LNCAP (cell line): Measurements from ENCODE around the gene TENM4.

ENCODE experiments used
- TF ChIP-seq, protein P1 (sequence below): fragments of 450-650 bp; IDR thresholded peaks from 2 replicates; pipeline ENCODE4 v1.5.1; 2017; ENCODE audit warnings: mild to moderate bottlenecking

Gene TENM4

GRCh38 chr11:78856211-78856610 lies 584.6 kb downstream of the TENM4 start:
- TF ChIP-seq, protein P1, sequence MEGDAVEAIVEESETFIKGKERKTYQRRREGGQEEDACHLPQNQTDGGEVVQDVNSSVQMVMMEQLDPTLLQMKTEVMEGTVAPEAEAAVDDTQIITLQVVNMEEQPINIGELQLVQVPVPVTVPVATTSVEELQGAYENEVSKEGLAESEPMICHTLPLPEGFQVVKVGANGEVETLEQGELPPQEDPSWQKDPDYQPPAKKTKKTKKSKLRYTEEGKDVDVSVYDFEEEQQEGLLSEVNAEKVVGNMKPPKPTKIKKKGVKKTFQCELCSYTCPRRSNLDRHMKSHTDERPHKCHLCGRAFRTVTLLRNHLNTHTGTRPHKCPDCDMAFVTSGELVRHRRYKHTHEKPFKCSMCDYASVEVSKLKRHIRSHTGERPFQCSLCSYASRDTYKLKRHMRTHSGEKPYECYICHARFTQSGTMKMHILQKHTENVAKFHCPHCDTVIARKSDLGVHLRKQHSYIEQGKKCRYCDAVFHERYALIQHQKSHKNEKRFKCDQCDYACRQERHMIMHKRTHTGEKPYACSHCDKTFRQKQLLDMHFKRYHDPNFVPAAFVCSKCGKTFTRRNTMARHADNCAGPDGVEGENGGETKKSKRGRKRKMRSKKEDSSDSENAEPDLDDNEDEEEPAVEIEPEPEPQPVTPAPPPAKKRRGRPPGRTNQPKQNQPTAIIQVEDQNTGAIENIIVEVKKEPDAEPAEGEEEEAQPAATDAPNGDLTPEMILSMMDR = no peak

- TF ChIP-seq, protein P1 = no peak
These were observed 585.7 kb downstream of the TENM4 start for GRCh38 chr11:78855116-78855515.

DNA sequence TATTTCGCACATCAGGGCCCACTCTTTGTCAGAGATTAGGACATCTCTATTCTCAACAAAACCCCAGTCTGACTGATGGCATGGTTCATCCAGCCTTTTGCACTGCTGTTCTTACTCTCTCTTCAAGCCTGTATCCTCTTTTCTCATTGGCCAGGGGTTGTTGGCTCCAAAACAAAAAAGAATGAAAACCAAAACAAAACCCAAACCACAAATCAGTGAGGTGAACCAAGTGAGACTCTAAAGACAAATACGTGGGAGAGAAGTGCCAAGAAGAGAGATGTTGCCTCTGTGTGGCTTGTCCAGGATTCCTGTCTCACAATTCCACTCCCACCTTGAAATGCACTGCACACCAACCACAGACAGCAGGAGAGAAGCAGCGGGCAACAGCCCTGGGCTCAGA lies 587.3 kb downstream of the TENM4 start:
- TF ChIP-seq, protein P1 = no peak

DNA sequence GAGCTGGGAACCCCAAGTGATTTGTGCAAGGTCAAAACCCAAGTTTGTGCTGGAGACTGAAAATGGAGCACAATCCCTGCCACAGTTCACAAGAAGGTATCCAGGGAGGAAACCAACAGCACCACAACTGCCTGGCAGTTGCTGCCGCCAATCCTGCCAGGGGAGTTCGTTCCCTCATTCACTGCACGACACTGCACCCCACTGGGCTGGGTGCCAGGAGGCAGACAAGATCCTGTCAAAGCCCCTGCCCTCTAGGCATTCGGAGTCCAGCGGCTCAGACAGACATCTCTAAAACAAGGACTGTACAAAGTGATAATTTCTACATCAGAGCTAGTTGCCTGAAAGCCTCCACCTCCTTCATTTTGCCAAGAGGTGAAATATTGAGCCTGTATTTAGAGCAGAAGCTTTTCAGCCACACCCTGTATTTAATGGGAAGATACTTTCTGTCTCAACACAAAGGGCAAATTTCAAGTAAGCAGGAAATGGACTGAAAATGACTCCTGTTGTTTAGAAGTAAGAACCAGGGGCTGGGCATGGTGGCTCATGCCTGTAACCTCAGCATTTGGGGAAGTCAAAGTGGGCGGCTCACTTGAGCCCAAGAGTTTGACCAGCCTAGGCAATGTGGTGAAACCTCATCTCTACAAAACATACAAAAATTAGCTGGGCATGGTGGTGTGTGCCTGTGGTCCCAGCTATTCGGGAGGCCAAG lies 588.8 kb downstream of the TENM4 start:
- TF ChIP-seq, protein P1 = no peak

DNA sequence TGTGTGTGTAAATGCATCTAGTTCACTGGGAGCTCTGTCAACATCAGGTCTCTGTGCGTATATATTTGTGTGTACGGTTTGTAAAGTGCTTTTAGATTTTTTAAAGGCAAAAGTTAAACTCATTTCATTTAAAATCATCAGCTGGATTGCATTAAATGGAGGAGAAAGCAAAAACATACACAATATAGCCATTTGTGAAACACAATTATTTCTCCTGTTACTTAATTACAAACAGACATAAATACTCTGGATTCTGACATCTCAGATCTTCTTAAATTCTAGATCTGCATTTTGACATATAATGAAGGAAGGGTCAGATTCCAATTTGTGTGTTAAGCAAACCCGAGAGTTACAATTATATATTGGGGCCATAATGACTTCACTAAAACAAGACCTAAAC lies 590.8 kb downstream of the TENM4 start:
- TF ChIP-seq, protein P1 = no peak

DNA sequence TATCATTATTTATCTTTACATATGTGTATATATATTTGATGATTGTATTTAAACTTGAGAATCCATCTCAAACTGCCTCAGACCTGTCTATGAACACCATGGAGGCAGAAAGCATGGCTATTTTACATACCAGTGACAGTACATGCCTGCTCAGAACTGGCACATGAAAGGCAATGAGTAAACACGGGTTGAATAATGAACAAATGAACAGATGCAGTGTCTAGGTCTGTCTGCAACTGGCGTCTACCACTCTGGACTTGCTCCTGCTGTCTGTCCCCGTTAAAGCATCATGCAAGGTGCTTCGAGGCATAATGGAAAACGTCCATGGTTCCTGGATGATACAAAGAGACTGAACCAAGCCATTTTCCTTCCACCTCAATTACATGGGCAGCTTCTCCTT lies 594.6 kb downstream of the TENM4 start:
- TF ChIP-seq, protein P1 = no peak

DNA sequence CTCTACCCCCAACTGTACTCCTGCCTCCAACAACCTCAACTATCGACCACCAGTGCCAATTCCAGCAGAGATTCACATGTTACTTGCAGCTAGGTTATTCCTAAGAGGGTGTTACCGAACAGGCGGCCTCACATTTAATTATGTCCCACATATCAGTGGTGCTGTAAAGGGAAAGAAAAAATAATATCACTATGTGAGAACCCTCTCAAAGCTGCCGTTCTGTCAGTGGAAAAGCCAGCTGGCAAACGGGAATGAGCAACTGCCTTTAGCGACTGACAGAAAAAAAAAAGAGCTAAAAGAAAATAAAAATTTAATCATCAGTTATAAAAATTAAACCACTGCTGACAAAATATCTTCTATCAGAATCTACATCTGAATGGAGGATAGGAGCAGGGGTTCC lies 595.3 kb downstream of the TENM4 start:
- TF ChIP-seq, protein P1 = no peak
